Adrenal gland (tissue), 5 donors: ENCODE results near the gene FLYWCH2.

Experiments
- POLR2A ChIP-seq, 2 donors: fragments of 450-650 bp; IDR thresholded peaks; one replicate each; pipeline ENCODE4 v1.6.1; 2017; ENCODE audit warnings: antibody characterized with exemption in 2 of 2, mild to moderate bottlenecking in 2 of 2, moderate library complexity in 1 of 2
- TF ChIP-seq, protein P1 (sequence below), 6 experiments: fragments of 450-650 bp in 4 of 6; fragments of 200-600 bp in 2 of 6; sonication (generic) in 1 of 6; IDR thresholded peaks; 1 replicate in 5 of 6; 2 replicates in 1 of 6; pipeline versions ENCODE4 v1.5.1 to v1.8.0; 2016 to 2021; ENCODE audit warnings: antibody characterized with exemption in 6 of 6, mild to moderate bottlenecking in 2 of 6, moderate library complexity in 1 of 6
- donor health status: DM: no; HTN: no; CAD: no.

- TF ChIP-seq, protein P1, sequence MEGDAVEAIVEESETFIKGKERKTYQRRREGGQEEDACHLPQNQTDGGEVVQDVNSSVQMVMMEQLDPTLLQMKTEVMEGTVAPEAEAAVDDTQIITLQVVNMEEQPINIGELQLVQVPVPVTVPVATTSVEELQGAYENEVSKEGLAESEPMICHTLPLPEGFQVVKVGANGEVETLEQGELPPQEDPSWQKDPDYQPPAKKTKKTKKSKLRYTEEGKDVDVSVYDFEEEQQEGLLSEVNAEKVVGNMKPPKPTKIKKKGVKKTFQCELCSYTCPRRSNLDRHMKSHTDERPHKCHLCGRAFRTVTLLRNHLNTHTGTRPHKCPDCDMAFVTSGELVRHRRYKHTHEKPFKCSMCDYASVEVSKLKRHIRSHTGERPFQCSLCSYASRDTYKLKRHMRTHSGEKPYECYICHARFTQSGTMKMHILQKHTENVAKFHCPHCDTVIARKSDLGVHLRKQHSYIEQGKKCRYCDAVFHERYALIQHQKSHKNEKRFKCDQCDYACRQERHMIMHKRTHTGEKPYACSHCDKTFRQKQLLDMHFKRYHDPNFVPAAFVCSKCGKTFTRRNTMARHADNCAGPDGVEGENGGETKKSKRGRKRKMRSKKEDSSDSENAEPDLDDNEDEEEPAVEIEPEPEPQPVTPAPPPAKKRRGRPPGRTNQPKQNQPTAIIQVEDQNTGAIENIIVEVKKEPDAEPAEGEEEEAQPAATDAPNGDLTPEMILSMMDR (IDR thresholded peaks at IDR 0.05), result no peak
- TF ChIP-seq POLR2A (IDR thresholded peaks at IDR 0.05), result no peak
Measured at GRCh38 chr16:2933701-2934100, 50.7 kb downstream of the FLYWCH2 start.
